Activated B cell treated with CpG ODN at 0.5 μM for 24 hours (primary cell): ENCODE measurements around the gene SPATA31E1. TPM values are rescaled to one million over a fixed set of nuclear protein-coding genes. Genes with fewer than 3 reads are reported as not detected.

Experiments used
- ATAC-seq: fragments of 200-7000 bp; cut with Tn5 transposase; one replicate; pipeline ENCODE4 v1.10.0; 2021; ENCODE audit warnings: low read depth, mild to moderate bottlenecking, moderate library complexity
- CTCF ChIA-PET: fragments of 350-600 bp; sonication (Branson Sonifier 250); formaldehyde crosslinking; loops from one replicate; lab custom pipeline; 2021; ENCODE audit warnings: antibody characterized with exemption; lab: Charles Lee
- POLR2A ChIA-PET: fragments of 350-600 bp; sonication (Branson Sonifier 250); formaldehyde crosslinking; loops from one replicate; lab custom pipeline; 2021; ENCODE audit warnings: antibody characterized with exemption; lab: Charles Lee
- DNase-seq: peaks from one replicate; pipeline ENCODE4 v3.0.0; 2022
- H3K27ac Mint-ChIP-seq: one replicate; pipeline ENCODE4 v1.8.0; 2020; ENCODE audit warnings: mixed read lengths
- H3K27me3 Mint-ChIP-seq: one replicate; pipeline ENCODE4 v1.8.0; 2021; ENCODE audit warnings: mixed read lengths
- H3K36me3 Mint-ChIP-seq: one replicate; pipeline ENCODE4 v1.8.0; 2021; ENCODE audit warnings: low read depth, mixed read lengths
- H3K4me1 Mint-ChIP-seq: one replicate; pipeline ENCODE4 v1.8.0; 2021; ENCODE audit warnings: mixed read lengths
- H3K4me3 Mint-ChIP-seq: one replicate; pipeline ENCODE4 v1.8.0; 2020; ENCODE audit warnings: mild to moderate bottlenecking, mixed read lengths
- H3K9me3 Mint-ChIP-seq: one replicate; pipeline ENCODE4 v1.8.0; 2020; ENCODE audit warnings: mixed read lengths
- CTCF ChIP-seq: fragments of 200-600 bp; IDR thresholded peaks from one replicate; pipeline ENCODE4 v1.8.0; 2022; ENCODE audit warnings: antibody characterized with exemption, mild to moderate bottlenecking
- intact Hi-C: fragments of 100-400 bp; cut with micrococcal nuclease; formaldehyde crosslinking; loops from one replicate; pipeline ENCODE4 v1.15.1; 2024
- total RNA-seq: library from RNA; stranded (reverse); gene quantifications from 2 replicates; pipeline ENCODE4 v1.2.3, GENCODE V29; 2022

Gene SPATA31E1
- total RNA-seq, 1 donor from 2014 or later = not detected

GRCh38 chr9:87874304-87874623, 8.4 kb upstream of the SPATA31E1 start:
- intact Hi-C loops = no loop called here
- H3K4me1 Mint-ChIP-seq = no peaks in the 10 kb centered on the region
- no peaks in the 10 kb centered on the region for H3K36me3 Mint-ChIP-seq
- H3K9me3 Mint-ChIP-seq = no peaks in the 10 kb centered on the region
- no peak overlapping the region for H3K4me3 Mint-ChIP-seq
- no peaks in the 10 kb centered on the region for H3K27me3 Mint-ChIP-seq
- POLR2A ChIA-PET = no interaction called here
- ATAC-seq (no peak), DNase-seq (no peak)
- no peak for TF ChIP-seq CTCF
- CTCF ChIA-PET = no interaction called here
- H3K27ac Mint-ChIP-seq = no peak overlapping the region

- Mint-ChIP-seq H3K27ac (no peak overlapping the region), H3K27me3 (no peaks in the 10 kb centered on the region), H3K36me3 (no peaks in the 10 kb centered on the region), H3K4me1 (no peaks in the 10 kb centered on the region), H3K9me3 (no peaks in the 10 kb centered on the region), H3K4me3 (no peak overlapping the region)
- POLR2A ChIA-PET = no interaction called here
- intact Hi-C loops = no loop called here
- CTCF ChIA-PET = no interaction called here
- DNase-seq (no peak), ATAC-seq (no peak)
- no peak for TF ChIP-seq CTCF
These were observed 7.6 kb upstream of the SPATA31E1 start for GRCh38 chr9:87875060-87875459.

GRCh38 chr9:87875831-87876545, 6.7 kb upstream of the SPATA31E1 start:
- Mint-ChIP-seq H3K27ac (no peak overlapping the region), H3K4me3 (no peak overlapping the region), H3K9me3 (no peaks in the 10 kb centered on the region), H3K27me3 (no peaks in the 10 kb centered on the region), H3K4me1 (no peaks in the 10 kb centered on the region), H3K36me3 (no peaks in the 10 kb centered on the region)
- POLR2A ChIA-PET = no interaction called here
- CTCF ChIA-PET = no interaction called here
- intact Hi-C loops = no loop called here
- DNase-seq (no peak), ATAC-seq (no peak)
- TF ChIP-seq CTCF = no peak

GRCh38 chr9:87876708-87877107, 6.0 kb upstream of the SPATA31E1 start:
- Mint-ChIP-seq H3K36me3 (no peaks in the 10 kb centered on the region), H3K27ac (no peak overlapping the region), H3K4me1 (no peaks in the 10 kb centered on the region), H3K27me3 (no peaks in the 10 kb centered on the region), H3K9me3 (no peaks in the 10 kb centered on the region), H3K4me3 (no peak overlapping the region)
- TF ChIP-seq CTCF = no peak
- ChIA-PET CTCF (no interaction called here), POLR2A (no interaction called here)
- DNase-seq = no peak
- ATAC-seq = no peak
- intact Hi-C loops = no loop called here

GRCh38 chr9:87878989-87879511, 3.6 kb upstream of the SPATA31E1 start:
- TF ChIP-seq CTCF = no peak
- Mint-ChIP-seq H3K4me1 (no peaks in the 10 kb centered on the region), H3K27ac (no peak overlapping the region), H3K27me3 (peaks cover 2% of the 10 kb centered on the region), H3K4me3 (no peak overlapping the region), H3K9me3 (no peaks in the 10 kb centered on the region), H3K36me3 (no peaks in the 10 kb centered on the region)
- ChIA-PET CTCF (no interaction called here), POLR2A (no interaction called here)
- no peak for DNase-seq
- ATAC-seq = no peak
- intact Hi-C loops = no loop called here
